AG20443 (cell line): ENCODE measurements around the gene EXOC3L2.

Source experiments
- DNase-seq: peaks from one replicate; pipeline ENCODE4 v3.0.0; 2012; ENCODE audit warnings: low spot score, mixed read lengths

EXOC3L2 gene

GRCh38 chr19:45218911-45219743 lies 26.1 kb downstream of the EXOC3L2 start:
- no peak for DNase-seq

GRCh38 chr19:45218426-45218825 lies 26.8 kb downstream of the EXOC3L2 start:
- no peak for DNase-seq

GRCh38 chr19:45217957-45218334 lies 27.3 kb downstream of the EXOC3L2 start:
- no peak for DNase-seq

GRCh38 chr19:45217193-45217956 lies 27.8 kb downstream of the EXOC3L2 start:
- peak; percentile 48 for DNase-seq

GRCh38 chr19:45216667-45217066 lies 28.5 kb downstream of the EXOC3L2 start:
- no peak for DNase-seq

GRCh38 chr19:45215391-45216191 lies 29.6 kb downstream of the EXOC3L2 start:
- no peak for DNase-seq

- no peak for DNase-seq
These were observed 32.2 kb downstream of the EXOC3L2 start for GRCh38 chr19:45213031-45213430.

GRCh38 chr19:45211751-45212381 lies 33.3 kb downstream of the EXOC3L2 start:
- no peak for DNase-seq

- no peak for DNase-seq
These were observed 38.9 kb downstream of the EXOC3L2 start for GRCh38 chr19:45206328-45206727.

- no peak for DNase-seq
These were observed 39.4 kb downstream of the EXOC3L2 start for GRCh38 chr19:45205810-45206209.

- DNase-seq, result no peak
These were observed 42.6 kb downstream of the EXOC3L2 start for GRCh38 chr19:45202637-45203036.

GRCh38 chr19:45200568-45200967 lies 44.6 kb downstream of the EXOC3L2 start:
- no peak for DNase-seq

GRCh38 chr19:45195764-45196163 lies 49.4 kb downstream of the EXOC3L2 start:
- peak; percentile 73 for DNase-seq

- no peak for DNase-seq
These were observed 53.8 kb downstream of the EXOC3L2 start for GRCh38 chr19:45191375-45191774.

- DNase-seq, result no peak
These were observed 55.2 kb downstream of the EXOC3L2 start for GRCh38 chr19:45189971-45190370.

- peak; percentile 27 for DNase-seq
These were observed 57.6 kb downstream of the EXOC3L2 start for GRCh38 chr19:45187421-45188100.

- no peak for DNase-seq
These were observed 58.5 kb downstream of the EXOC3L2 start for GRCh38 chr19:45186509-45187334.

- no peak for DNase-seq
These were observed 61.1 kb downstream of the EXOC3L2 start for GRCh38 chr19:45184115-45184514.

GRCh38 chr19:45182758-45183157 lies 62.4 kb downstream of the EXOC3L2 start:
- no peak for DNase-seq

- DNase-seq, result no peak
These were observed 64.3 kb downstream of the EXOC3L2 start for GRCh38 chr19:45180936-45181335.
